ENCODE measurements around the gene TFF3.
A peak's percentile ranks its signal among the peaks of the same experiment; 100 is the strongest.

Gene TFF3

GRCh38 chr21:42299324-42300044 is 15.7 kb downstream of the TFF3 start:
- Histone ChIP-seq H3K9me3 (ENCODE audit: insufficient read depth, low read depth, low read length) (no peaks in the 10 kb centered on the region), H3K9me2 (replicated peaks; ENCODE audit: low read depth, low read length) (no peaks in the 10 kb centered on the region), H3K4me1 (ENCODE audit: insufficient read depth, low read length, poor library complexity, severe bottlenecking) (peaks cover 50% of the 10 kb centered on the region), H3K27me3 (ENCODE audit: insufficient read depth, low read length, poor library complexity, severe bottlenecking) (no peaks in the 10 kb centered on the region), H3F3A (ENCODE audit: low read depth) (no peaks in the 10 kb centered on the region), H3K36me3 (ENCODE audit: insufficient read depth, low read length) (peaks cover 17% of the 10 kb centered on the region; the same call in 1 of the 2 replicates), H4K20me1 (ENCODE audit: insufficient read depth, low read length, poor library complexity, severe bottlenecking) (no peaks in the 10 kb centered on the region), H2AFZ (ENCODE audit: low read length) (no peak overlapping the region), H3K4me2 (ENCODE audit: low read depth, low read length, poor library complexity, severe bottlenecking) (peak overlapping the region; percentile 19), H3K79me2 (ENCODE audit: insufficient read depth, low read length) (no peaks in the 10 kb centered on the region), H3K9ac (ENCODE audit: low read depth, low read length, poor library complexity, severe bottlenecking) (no peak overlapping the region), H3K4me3 (ENCODE audit: low read length, poor library complexity, severe bottlenecking) (no peak overlapping the region)
- no peak for TF ChIP-seq EZH2phosphoT487 (IDR thresholded peaks at IDR 0.05; ENCODE audit: borderline replicate concordance)
- TF ChIP-seq, protein P1, sequence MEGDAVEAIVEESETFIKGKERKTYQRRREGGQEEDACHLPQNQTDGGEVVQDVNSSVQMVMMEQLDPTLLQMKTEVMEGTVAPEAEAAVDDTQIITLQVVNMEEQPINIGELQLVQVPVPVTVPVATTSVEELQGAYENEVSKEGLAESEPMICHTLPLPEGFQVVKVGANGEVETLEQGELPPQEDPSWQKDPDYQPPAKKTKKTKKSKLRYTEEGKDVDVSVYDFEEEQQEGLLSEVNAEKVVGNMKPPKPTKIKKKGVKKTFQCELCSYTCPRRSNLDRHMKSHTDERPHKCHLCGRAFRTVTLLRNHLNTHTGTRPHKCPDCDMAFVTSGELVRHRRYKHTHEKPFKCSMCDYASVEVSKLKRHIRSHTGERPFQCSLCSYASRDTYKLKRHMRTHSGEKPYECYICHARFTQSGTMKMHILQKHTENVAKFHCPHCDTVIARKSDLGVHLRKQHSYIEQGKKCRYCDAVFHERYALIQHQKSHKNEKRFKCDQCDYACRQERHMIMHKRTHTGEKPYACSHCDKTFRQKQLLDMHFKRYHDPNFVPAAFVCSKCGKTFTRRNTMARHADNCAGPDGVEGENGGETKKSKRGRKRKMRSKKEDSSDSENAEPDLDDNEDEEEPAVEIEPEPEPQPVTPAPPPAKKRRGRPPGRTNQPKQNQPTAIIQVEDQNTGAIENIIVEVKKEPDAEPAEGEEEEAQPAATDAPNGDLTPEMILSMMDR (conservative IDR thresholded peaks at IDR 0.05; ENCODE audit: low read length), result no peak

DNA sequence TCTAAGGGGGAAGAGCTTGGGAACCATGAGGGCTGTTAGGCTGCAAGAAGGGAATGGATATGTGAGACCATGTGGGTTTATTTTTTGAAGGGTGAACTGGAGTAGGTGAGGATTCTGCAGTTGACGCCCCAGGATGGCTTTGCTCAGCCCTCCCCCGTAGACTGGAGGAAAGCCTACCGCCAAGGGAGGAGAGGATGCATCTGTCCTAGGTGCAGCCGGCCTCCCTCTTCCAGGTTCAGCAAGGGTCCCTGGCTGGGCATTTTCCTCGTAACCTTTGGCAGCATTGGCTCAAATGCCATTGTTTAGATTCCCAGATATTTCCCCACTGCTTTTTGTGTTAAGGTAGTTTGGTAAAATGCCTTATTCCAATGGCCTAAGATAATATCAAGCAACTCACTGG is 16.6 kb downstream of the TFF3 start:
- Histone ChIP-seq H3K36me3 (ENCODE audit: insufficient read depth, low read length) (peaks cover 25% of the 10 kb centered on the region; the same call in 1 of the 2 replicates), H2AFZ (ENCODE audit: low read length) (no peak overlapping the region), H4K20me1 (ENCODE audit: insufficient read depth, low read length, poor library complexity, severe bottlenecking) (no peaks in the 10 kb centered on the region), H3K9me2 (replicated peaks; ENCODE audit: low read depth, low read length) (no peaks in the 10 kb centered on the region), H3F3A (ENCODE audit: low read depth) (no peaks in the 10 kb centered on the region), H3K79me2 (ENCODE audit: insufficient read depth, low read length) (no peaks in the 10 kb centered on the region), H3K27me3 (ENCODE audit: insufficient read depth, low read length, poor library complexity, severe bottlenecking) (no peaks in the 10 kb centered on the region), H3K4me1 (ENCODE audit: insufficient read depth, low read length, poor library complexity, severe bottlenecking) (peaks cover 48% of the 10 kb centered on the region), H3K4me3 (ENCODE audit: low read length, poor library complexity, severe bottlenecking) (no peak overlapping the region), H3K9me3 (ENCODE audit: insufficient read depth, low read depth, low read length) (no peaks in the 10 kb centered on the region), H3K4me2 (ENCODE audit: low read depth, low read length, poor library complexity, severe bottlenecking) (no peak overlapping the region), H3K9ac (ENCODE audit: low read depth, low read length, poor library complexity, severe bottlenecking) (no peak overlapping the region)
- no peak for TF ChIP-seq EZH2phosphoT487 (IDR thresholded peaks at IDR 0.05; ENCODE audit: borderline replicate concordance)
- TF ChIP-seq, protein P1 (conservative IDR thresholded peaks at IDR 0.05; ENCODE audit: low read length), result no peak

- peaks cover 29% of the 10 kb centered on the region; the same call in 1 of the 2 replicates for H3K36me3 ChIP-seq (ENCODE audit: insufficient read depth, low read length)
- no peaks in the 10 kb centered on the region for H3K79me2 ChIP-seq (ENCODE audit: insufficient read depth, low read length)
- H3K4me1 ChIP-seq (ENCODE audit: insufficient read depth, low read length, poor library complexity, severe bottlenecking), result peaks cover 44% of the 10 kb centered on the region
- no peaks in the 10 kb centered on the region for H3F3A ChIP-seq (ENCODE audit: low read depth)
- no peaks in the 10 kb centered on the region for H3K27me3 ChIP-seq (ENCODE audit: insufficient read depth, low read length, poor library complexity, severe bottlenecking)
- no peak overlapping the region for H3K4me2 ChIP-seq (ENCODE audit: low read depth, low read length, poor library complexity, severe bottlenecking)
- TF ChIP-seq, protein P1 (conservative IDR thresholded peaks at IDR 0.05; ENCODE audit: low read length), result no peak
- no peak for TF ChIP-seq EZH2phosphoT487 (IDR thresholded peaks at IDR 0.05; ENCODE audit: borderline replicate concordance)
- H3K9ac ChIP-seq (ENCODE audit: low read depth, low read length, poor library complexity, severe bottlenecking), result no peak overlapping the region
- no peak overlapping the region for H3K4me3 ChIP-seq (ENCODE audit: low read length, poor library complexity, severe bottlenecking)
- H3K9me3 ChIP-seq (ENCODE audit: insufficient read depth, low read depth, low read length), result no peaks in the 10 kb centered on the region
- H4K20me1 ChIP-seq (ENCODE audit: insufficient read depth, low read length, poor library complexity, severe bottlenecking), result no peaks in the 10 kb centered on the region
- no peaks in the 10 kb centered on the region for H3K9me2 ChIP-seq (replicated peaks; ENCODE audit: low read depth, low read length)
- no peak overlapping the region for H2AFZ ChIP-seq (ENCODE audit: low read length)
These were observed 17.0 kb downstream of the TFF3 start for GRCh38 chr21:42298237-42298636.
